Ishikawa (cell line): ENCODE results near the gene LRRC30.

Source experiments
- CEBPB ChIP-seq: IDR thresholded peaks from 2 replicates; pipeline ENCODE4 v1.6.1; 2012
- CREB1 ChIP-seq: IDR thresholded peaks from 2 replicates; pipeline ENCODE4 v1.6.1; 2012; ENCODE audit warnings: low read depth
- EGR1 ChIP-seq: IDR thresholded peaks from 2 replicates; pipeline ENCODE4 v1.6.1; 2012
- EP300 ChIP-seq: IDR thresholded peaks from 2 replicates; pipeline ENCODE4 v1.6.1; 2012; ENCODE audit warnings: borderline replicate concordance
- FOXM1 ChIP-seq: IDR thresholded peaks from 2 replicates; pipeline ENCODE4 v1.6.1; 2012; ENCODE audit warnings: low read depth, borderline replicate concordance
- NFIC ChIP-seq: IDR thresholded peaks from 2 replicates; pipeline ENCODE4 v1.6.1; 2012
- RAD21 ChIP-seq: IDR thresholded peaks from 2 replicates; pipeline ENCODE4 v1.6.1; 2012; ENCODE audit warnings: low read depth
- TAF1 ChIP-seq: IDR thresholded peaks from 2 replicates; pipeline ENCODE4 v1.6.1; 2012; ENCODE audit warnings: low read depth, mild to moderate bottlenecking
- TCF12 ChIP-seq: IDR thresholded peaks from 2 replicates; pipeline ENCODE4 v1.6.1; 2012; ENCODE audit warnings: low read depth
- TEAD4 ChIP-seq: IDR thresholded peaks from 2 replicates; pipeline ENCODE4 v1.6.1; 2012
- YY1 ChIP-seq: IDR thresholded peaks from 2 replicates; pipeline ENCODE4 v1.6.1; 2012; ENCODE audit warnings: low read depth
- ZBTB7A ChIP-seq: IDR thresholded peaks from 2 replicates; pipeline ENCODE4 v1.6.1; 2012; ENCODE audit warnings: low read depth
- TF ChIP-seq, protein P1 (sequence below): IDR thresholded peaks from 2 replicates; pipeline ENCODE4 v1.6.1; 2012; ENCODE audit warnings: low read depth, mild to moderate bottlenecking
- TF ChIP-seq, protein P2 (sequence below): IDR thresholded peaks from 2 replicates; pipeline ENCODE4 v1.6.1; 2012
- TF ChIP-seq, protein P3 (sequence below): IDR thresholded peaks from 2 replicates; pipeline ENCODE4 v1.6.1; 2012

Gene LRRC30

DNA sequence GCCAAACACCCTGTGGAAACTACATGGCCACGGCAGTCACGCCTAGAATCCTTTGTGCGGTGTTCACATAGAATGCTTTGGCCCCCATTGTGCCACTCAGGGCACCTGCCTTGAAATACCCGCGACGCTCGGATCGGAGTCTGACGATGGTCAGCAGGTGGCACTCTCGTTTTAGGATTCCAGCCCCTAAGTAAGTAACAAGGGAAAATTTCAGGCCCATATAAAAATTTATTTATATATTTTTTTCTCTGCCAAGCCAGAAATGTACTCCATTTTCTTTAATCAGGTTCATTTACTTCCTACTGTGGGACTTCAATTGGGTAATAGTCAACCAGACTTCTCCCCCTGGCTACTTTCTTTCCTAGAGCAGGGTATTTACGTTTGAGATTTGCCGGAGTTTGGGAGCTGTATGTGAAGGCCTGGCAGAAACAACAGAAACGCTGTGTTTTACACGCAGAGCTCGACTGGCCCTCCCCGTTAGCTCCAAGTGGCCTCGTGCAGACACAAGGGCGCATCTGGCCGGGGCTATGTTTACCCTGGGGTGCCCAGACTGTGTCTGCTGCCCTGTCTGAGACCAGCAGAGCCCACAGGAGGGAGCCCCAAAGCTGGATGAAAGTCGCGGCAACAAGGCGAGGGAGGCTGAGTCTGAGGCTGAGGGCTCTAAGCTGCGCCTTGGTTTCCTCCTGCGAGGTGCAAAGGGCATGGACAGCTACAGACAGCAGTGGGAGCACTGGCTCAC is 41.6 kb downstream of the LRRC30 start:
- TF ChIP-seq EGR1 (no peak), ZBTB7A (no peak), TAF1 (no peak), CREB1 (no peak), TEAD4 (no peak)
- TF ChIP-seq, protein P1, sequence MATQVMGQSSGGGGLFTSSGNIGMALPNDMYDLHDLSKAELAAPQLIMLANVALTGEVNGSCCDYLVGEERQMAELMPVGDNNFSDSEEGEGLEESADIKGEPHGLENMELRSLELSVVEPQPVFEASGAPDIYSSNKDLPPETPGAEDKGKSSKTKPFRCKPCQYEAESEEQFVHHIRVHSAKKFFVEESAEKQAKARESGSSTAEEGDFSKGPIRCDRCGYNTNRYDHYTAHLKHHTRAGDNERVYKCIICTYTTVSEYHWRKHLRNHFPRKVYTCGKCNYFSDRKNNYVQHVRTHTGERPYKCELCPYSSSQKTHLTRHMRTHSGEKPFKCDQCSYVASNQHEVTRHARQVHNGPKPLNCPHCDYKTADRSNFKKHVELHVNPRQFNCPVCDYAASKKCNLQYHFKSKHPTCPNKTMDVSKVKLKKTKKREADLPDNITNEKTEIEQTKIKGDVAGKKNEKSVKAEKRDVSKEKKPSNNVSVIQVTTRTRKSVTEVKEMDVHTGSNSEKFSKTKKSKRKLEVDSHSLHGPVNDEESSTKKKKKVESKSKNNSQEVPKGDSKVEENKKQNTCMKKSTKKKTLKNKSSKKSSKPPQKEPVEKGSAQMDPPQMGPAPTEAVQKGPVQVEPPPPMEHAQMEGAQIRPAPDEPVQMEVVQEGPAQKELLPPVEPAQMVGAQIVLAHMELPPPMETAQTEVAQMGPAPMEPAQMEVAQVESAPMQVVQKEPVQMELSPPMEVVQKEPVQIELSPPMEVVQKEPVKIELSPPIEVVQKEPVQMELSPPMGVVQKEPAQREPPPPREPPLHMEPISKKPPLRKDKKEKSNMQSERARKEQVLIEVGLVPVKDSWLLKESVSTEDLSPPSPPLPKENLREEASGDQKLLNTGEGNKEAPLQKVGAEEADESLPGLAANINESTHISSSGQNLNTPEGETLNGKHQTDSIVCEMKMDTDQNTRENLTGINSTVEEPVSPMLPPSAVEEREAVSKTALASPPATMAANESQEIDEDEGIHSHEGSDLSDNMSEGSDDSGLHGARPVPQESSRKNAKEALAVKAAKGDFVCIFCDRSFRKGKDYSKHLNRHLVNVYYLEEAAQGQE: no peak

DNA sequence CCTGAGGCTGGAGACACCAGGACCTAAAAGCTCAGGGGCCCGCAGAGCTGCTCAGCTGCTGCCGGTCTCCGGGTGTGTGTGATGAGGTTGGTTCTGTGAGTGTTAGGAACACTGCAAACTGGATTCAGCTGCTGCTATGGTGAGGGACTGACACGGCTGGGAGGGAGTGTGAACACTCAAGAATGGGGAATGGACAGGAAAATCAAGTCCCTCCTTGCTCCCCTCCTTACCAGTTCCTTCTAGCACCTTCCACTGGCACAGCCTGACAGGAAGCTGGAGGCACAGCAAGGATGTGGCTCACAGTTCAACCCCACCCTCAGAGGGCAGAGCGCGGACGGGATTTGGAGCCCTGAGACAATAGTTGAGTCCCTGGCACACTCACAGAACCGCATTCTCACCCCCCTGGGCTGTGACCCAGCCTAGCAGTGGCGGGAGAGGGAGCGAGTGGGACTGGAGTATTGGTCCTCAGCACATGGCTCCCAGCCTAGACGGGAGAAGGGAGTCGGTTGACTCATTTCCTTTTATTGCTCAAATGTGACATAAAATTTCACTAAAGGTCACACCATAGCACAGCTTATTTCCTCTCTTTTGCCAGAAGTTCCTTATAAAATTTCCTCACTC is 42.5 kb downstream of the LRRC30 start:
- TF ChIP-seq, protein P2, sequence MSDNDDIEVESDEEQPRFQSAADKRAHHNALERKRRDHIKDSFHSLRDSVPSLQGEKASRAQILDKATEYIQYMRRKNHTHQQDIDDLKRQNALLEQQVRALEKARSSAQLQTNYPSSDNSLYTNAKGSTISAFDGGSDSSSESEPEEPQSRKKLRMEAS: no peak
- TF ChIP-seq EP300 (no peak), TAF1 (no peak), TEAD4 (no peak), CREB1 (no peak), YY1 (no peak), CEBPB (no peak), RAD21 (no peak), FOXM1 (no peak), TCF12 (no peak), ZBTB7A (no peak), EGR1 (no peak), NFIC (no peak)
- TF ChIP-seq, protein P3, sequence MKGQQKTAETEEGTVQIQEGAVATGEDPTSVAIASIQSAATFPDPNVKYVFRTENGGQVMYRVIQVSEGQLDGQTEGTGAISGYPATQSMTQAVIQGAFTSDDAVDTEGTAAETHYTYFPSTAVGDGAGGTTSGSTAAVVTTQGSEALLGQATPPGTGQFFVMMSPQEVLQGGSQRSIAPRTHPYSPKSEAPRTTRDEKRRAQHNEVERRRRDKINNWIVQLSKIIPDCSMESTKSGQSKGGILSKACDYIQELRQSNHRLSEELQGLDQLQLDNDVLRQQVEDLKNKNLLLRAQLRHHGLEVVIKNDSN: no peak
- TF ChIP-seq, protein P1: no peak

DNA sequence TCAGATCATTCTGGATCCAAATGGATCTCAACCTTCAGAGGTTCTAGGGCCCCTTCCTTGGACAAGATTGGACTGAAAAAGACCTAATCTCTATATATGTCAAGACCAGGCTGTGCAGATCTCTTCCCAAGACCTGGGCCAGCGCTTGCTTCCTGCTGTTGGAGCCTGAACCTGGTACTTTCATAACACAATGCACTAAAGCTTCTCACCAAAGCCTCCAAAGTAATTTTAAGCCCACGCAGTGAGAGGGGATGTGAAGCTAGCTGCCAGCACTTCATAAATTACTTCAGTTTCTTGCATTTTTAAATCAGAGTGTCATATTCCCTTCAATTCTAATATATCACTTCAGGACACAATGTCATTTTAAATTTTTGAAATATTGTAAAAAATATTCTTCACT is 50.7 kb downstream of the LRRC30 start:
- TF ChIP-seq NFIC (no peak), TCF12 (no peak), CEBPB (no peak), ZBTB7A (no peak), RAD21 (no peak), EGR1 (no peak), TEAD4 (no peak), TAF1 (no peak), YY1 (no peak), CREB1 (no peak), EP300 (no peak), FOXM1 (no peak)
- TF ChIP-seq, protein P1: no peak
- TF ChIP-seq, protein P2: no peak
- TF ChIP-seq, protein P3: no peak
